A204.1 (cell line): ENCODE measurements around the gene MGARP.

Experiments
- FAIRE-seq: peaks from 2 replicates; lab custom pipeline; 2012; peaks lifted over from hg19 to GRCh38; lab: Jason Lieb, UNC

The MGARP gene

DNA sequence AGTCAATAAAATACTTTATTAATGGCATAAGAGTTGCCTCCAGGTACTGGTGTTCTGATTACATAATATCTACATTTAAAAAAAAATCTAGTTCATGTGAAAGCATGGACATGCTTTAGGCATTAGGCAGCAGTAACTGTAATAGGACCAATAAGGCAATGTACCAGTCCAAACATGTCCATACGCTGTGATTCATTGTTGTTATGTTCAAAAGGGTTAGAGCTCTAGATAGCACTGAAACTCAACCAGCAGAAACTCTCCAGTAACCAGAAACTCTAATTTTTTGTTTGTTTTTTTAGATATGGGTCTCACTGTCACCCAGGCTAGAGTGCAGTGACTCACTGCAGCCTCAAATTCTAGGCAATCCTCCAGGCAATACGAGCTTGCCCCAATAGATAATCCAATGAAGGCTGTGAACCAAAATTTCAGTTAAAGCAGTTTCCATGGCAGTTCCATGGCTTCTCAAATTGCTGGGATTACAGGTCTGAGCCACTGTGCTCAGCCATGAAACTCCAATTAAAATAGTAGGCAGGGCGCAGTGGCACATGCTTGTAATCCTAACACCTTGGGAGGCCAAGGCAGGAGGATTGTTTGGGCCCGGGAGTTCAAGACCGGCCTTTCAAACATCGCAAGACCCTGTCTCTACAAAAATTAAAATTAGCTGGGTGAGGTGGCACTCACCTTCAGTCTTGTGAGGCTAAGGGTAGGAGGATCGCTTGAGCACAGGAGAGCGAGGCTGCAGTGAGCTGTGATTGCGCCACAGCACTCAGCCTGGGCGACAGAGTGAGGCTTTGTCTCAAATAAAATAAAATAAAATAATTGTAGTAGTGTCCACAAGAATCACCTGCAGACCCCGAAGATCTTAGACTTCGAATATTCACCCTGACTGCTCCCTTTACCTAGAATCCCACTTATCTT, 36.3 kb downstream of the MGARP start:
- no peak for FAIRE-seq

DNA sequence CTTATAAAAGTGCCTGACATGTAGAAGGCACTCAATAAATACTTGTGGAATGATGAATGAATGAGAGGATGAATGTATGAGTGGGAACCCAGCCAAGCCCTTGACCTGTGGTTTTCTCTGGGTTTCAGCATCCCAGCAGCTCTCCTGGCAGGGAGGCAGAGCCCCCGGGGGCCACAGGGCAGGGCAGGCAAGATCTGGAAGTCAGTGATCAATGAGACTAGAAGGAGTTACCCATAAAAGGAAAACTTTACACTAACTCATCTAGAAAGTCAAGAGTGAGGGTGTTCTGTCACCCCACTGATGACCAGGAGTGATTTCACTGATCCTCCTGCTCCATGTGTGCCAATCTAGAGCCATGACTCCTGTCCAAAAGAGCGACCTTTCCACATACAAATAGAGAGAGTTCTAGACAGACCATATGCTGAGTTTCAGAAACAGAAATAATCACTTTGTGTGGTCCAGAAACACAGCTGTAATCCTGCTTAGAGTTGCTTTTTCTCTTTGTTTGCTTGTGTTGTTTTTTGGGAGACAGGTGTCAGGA, 37.4 kb downstream of the MGARP start:
- no peak for FAIRE-seq

DNA sequence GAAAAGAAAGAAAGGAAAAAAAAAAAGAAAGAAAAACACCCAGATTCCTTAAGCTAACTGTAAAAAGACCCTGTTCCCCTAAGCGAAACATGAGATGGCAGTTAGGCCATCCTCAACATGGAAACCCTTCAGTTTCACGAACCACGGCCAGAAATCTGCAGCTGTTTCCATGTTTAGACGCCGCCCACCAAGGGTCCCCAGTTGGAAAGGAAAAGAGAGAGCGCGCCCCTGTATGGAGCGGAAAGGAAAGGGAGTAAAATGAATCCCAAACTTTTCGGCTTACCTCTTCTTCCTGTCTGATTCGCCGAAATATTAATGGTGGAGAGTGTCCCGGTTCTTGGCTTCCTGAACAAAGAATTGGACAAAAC, 38.3 kb downstream of the MGARP start:
- FAIRE-seq = no peak

DNA sequence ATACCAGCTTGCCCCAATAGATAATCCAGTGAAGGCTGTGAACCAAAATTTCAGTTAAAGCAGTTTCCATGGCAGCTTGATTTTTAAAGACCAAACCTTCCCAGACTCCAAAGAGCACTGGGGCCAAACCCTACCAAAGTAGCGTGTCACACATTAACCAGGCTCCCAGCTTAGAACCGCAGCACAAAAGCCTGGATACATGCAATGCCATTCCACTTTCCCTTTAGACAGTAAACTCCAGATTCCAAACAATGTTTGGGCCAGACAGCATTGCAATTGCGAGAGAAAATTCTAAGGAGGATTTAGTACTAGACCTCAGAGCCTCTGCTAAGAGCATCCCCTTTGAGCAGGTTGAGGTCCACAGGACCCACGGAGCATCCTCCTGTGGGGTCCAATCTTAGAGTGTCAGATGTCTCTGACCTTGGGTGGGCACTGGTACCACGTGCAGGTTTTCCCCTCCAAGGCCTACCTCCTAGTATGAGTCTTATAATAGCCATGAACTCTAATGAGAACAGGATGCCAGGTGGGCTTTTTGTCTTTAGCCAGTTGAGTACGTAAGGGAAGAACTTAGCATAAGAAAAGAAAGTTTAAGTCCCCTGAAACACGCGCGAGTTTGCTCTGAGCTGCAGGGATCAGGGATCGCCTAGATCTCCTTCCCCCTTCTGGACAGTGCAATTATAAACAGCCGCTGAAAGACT, 38.8 kb downstream of the MGARP start:
- FAIRE-seq = no peak

DNA sequence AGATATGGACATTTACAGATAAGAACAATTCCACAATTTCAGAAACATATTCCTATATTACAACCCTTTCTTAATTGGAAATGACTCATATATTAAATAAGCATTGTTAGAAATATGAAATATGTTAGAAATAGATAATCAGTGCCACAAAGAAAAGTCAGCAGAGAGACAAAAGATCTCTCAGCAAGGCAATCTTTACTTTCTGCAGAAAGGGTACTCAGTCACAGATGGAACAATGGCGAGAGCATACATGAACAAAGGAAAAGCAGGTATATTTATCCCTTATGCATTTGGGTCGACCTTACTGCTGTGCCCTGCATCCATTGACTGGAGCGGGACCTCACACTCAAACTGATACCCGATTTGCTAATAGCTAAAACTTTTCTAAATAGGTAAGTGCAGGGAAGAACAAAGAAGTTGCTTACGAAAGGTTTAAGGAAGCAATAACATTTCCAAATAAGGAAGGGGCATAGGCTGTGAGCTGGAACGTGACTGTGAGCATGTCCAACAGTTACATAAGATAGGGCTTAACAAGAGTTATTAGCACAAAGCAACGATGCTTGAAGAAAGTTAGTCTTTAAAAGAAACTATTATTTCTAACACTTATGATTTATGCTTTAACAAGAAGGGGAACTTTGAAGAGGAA, 40.8 kb downstream of the MGARP start:
- no peak for FAIRE-seq

DNA sequence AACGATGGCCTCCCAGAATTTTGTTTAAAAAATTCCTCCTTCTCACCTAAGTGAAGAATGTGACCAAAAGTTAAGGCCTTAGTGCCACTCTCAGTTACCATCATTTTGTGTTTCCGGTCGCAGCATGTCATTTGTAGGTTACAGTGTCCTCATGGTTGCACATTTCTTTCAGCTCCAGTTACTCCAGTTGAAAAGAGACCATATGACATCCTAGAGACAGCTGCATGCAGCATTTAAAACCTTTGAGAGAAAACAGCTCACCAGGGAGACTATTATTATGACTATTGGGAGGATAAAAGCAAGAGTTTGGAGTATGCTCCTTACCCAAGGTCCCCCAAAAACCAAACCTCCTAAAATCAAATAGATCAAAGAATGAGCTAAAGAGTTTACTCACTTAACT, 45.8 kb downstream of the MGARP start:
- FAIRE-seq = no peak

DNA sequence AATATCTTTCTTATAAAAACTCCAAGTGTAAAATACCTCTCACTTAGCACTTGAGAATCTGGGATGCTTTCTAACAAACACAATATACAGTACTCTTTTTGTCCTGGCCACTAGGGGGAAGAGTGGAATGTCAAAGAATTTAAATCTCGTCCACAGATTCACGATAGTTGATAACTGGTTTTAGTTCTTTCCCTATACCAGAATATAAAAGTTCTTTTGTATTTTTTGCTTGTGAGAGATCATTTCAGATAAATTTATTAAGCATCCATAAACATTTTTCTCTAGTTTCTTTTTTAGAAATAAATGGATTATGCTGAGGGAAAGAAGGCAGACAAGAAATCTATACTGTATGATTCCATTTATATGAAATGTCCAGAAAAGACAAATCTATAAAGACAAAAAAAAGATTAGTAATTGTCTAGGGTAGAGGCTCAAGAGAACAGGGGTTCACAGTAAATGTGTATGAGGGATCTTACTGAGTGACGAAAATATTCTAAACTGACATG, 50.4 kb downstream of the MGARP start:
- FAIRE-seq = peak; percentile 98

DNA sequence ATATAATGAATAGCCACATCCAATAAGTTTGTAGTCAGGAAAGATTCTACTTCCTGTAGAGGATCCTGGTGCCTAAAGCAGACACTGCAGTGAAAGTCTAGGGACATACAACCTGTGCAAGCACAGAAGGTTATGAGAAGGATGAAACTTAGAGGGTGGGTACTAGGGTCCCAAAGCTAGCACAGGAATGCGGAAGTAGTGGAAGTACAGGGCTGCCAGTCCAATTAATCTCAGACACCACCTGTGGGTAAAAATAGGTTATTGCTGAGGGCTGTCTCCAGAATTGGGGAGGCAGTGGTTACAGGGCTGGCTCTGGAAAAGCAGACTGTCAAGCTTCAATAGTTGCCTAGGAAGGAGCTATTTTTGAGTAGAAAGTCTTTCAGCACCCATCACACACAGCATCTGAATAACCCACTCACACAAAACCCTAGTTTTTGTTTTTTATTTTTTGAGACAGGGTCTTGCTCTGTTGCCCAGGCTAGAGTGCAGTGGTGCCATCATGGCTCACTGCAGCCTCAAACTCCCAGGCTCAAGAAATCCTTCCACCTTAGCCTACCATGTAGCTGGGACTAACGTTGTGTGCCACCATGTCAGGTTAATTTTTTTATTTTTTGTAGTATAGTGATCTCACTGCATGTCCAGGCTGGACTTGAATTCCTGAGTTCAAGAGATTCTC, 52.2 kb downstream of the MGARP start:
- no peak for FAIRE-seq

DNA sequence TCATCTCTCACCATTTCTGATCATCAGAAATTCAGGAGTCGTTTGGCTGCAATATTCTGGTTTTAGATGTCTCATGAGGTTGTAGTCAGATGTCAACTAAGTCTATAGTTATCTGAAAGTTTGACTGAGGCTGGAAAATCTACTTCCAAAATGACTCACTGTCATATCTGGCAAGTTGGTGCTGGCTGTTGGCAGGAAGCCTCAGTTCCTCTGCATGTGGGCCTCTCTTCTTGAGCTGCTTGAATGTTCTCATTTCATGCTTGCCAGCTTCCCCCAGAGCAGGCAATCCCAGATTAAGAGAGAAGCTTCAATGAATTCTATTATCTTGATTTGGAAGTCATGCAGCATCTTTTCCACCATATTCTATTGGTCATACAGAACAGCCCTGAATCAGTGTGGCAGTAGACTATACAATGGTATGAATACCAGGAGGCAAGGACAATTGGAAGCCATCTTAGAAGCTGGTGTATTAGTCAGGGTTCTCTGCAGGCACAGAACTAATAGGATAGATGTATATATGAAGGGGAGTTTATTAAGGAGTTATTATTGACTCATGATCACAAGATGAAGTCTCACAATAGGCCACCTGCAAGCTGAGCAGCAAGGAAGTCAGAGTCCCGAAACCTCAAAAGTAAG, 56.2 kb downstream of the MGARP start:
- no peak for FAIRE-seq

DNA sequence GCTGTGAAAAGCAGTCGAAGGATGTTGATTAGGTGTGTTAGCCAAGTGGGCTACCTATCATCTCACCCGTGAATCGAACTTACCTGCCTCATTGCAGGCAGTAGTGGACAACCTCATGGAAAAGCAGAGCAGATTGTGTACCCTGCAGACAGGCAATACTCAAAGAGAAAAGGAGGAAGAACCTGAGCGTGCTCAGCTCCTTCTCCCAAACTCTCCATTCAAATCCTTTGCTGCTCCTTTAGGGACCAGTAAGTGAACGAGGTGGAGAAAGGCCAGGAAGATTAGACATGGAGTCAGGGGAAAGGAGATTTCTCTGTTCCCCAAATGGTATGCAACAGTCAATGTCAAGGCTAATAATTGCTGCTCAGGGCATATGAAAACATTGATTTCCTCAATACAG, 57.8 kb downstream of the MGARP start:
- FAIRE-seq = no peak

DNA sequence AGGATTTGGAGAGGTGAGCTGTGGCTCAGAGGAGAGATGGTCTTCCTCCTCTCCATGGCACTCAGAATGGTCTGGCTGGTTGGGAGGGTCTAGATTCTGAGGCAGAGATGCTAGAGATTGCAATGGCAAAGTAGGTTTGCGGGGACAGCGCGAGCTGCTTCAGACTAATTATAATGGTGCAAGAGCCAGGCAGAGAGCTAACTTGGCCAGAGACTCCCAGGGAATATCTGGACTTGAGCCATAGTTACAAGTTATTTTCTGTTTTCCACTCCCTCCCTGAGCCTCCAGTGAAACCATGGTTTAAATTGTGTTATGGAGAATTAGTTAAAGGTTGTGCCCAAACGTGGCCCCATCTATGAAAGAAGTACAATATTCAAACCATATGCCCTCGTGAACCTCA, 58.3 kb downstream of the MGARP start:
- FAIRE-seq = no peak

DNA sequence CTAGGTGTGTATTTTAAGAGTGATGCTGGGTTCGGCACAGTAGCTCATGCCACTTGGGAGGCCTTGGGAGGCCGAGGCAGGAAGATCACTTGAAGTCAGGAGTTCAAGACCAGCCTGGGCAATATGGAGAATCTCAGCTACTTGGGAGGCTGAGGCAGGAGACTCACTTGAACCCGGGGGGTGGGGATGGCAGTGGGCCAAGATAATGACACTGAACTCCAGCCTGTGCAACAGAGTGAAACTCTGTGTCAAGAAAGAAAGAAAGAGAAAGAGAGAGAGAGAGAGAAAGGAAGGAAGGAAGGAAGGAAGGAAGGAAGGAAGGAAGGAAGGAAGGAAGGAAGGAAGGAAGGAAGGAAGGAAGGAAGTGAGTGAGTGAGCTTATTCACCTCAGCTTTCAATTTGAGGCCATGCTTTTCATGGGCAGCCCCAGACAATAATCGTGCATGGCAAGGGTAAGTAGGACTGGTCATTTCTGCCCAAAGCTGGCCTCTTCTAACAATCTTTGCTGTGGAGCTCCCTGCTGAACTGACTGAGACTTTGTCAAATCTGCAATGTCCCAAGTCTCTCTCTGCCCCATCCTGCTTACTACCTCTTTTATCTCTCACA, 60.5 kb downstream of the MGARP start:
- FAIRE-seq = no peak
